Panc1 (cell line): Measurements from ENCODE around the gene NXPH4.

Experiments
- TF ChIP-seq, protein P1 (sequence below): fragments of 450-650 bp; IDR thresholded peaks from 2 replicates; pipeline ENCODE4 v1.5.1; 2017; ENCODE audit warnings: mild to moderate bottlenecking
- TF ChIP-seq, protein P2 (sequence below), 2 experiments: IDR thresholded peaks; 2 replicates each; pipeline ENCODE4 v1.6.1; 2011 to 2012; ENCODE audit warnings: low read depth in 2 of 2, control low read depth in 1 of 2, low read length in 1 of 2, mild to moderate bottlenecking in 1 of 2, moderate library complexity in 1 of 2; ENCODE audit not compliant: insufficient read depth in 1 of 2

DNA sequence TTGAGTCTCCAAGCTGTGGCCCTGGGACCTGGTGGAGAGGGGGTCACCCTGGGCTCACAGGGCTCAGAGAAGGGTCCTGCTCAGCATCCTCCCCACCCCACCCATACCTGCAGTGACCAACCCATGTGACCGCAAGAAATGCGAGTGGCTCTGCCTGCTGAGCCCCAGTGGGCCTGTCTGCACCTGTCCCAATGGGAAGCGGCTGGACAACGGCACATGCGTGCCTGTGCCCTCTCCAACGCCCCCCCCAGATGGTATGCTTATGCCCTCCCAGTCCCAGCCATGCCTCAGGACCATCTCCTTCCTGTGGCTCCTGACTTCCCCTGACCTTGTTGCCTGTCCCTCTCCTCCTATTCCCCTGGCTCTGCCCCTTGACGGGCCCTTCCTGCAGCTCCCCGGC is 6.7 kb upstream of the NXPH4 start:
- TF ChIP-seq, protein P1, sequence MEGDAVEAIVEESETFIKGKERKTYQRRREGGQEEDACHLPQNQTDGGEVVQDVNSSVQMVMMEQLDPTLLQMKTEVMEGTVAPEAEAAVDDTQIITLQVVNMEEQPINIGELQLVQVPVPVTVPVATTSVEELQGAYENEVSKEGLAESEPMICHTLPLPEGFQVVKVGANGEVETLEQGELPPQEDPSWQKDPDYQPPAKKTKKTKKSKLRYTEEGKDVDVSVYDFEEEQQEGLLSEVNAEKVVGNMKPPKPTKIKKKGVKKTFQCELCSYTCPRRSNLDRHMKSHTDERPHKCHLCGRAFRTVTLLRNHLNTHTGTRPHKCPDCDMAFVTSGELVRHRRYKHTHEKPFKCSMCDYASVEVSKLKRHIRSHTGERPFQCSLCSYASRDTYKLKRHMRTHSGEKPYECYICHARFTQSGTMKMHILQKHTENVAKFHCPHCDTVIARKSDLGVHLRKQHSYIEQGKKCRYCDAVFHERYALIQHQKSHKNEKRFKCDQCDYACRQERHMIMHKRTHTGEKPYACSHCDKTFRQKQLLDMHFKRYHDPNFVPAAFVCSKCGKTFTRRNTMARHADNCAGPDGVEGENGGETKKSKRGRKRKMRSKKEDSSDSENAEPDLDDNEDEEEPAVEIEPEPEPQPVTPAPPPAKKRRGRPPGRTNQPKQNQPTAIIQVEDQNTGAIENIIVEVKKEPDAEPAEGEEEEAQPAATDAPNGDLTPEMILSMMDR, result no peak
- TF ChIP-seq, protein P2, sequence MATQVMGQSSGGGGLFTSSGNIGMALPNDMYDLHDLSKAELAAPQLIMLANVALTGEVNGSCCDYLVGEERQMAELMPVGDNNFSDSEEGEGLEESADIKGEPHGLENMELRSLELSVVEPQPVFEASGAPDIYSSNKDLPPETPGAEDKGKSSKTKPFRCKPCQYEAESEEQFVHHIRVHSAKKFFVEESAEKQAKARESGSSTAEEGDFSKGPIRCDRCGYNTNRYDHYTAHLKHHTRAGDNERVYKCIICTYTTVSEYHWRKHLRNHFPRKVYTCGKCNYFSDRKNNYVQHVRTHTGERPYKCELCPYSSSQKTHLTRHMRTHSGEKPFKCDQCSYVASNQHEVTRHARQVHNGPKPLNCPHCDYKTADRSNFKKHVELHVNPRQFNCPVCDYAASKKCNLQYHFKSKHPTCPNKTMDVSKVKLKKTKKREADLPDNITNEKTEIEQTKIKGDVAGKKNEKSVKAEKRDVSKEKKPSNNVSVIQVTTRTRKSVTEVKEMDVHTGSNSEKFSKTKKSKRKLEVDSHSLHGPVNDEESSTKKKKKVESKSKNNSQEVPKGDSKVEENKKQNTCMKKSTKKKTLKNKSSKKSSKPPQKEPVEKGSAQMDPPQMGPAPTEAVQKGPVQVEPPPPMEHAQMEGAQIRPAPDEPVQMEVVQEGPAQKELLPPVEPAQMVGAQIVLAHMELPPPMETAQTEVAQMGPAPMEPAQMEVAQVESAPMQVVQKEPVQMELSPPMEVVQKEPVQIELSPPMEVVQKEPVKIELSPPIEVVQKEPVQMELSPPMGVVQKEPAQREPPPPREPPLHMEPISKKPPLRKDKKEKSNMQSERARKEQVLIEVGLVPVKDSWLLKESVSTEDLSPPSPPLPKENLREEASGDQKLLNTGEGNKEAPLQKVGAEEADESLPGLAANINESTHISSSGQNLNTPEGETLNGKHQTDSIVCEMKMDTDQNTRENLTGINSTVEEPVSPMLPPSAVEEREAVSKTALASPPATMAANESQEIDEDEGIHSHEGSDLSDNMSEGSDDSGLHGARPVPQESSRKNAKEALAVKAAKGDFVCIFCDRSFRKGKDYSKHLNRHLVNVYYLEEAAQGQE (IDR thresholded peaks at IDR 0.05; ENCODE audit: insufficient read depth in 1 of 2, low read depth in 2 of 2, low read length in 1 of 2), result no peak
